ENCODE measurements around the gene APOC1.

DNA sequence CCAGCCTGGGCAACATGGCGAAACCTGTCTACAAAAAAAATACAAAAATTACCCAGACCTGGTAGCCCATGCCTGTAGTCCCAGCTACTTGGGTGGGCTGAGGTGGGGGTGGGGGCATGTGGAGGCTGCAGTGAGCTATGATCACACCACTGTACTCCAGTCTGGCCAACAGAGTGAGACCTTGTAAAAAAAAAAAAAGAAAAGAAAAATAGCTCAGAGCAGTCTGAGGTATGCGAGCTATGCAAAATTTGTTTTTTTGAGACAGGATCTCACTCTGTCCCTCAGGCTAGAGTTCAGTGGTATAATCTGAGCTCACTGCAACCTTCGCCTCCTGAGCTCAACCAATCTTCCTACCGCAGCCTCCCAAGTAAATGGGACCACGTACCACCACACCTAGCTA, 30.5 kb upstream of the APOC1 start:
- TF ChIP-seq, protein P1, sequence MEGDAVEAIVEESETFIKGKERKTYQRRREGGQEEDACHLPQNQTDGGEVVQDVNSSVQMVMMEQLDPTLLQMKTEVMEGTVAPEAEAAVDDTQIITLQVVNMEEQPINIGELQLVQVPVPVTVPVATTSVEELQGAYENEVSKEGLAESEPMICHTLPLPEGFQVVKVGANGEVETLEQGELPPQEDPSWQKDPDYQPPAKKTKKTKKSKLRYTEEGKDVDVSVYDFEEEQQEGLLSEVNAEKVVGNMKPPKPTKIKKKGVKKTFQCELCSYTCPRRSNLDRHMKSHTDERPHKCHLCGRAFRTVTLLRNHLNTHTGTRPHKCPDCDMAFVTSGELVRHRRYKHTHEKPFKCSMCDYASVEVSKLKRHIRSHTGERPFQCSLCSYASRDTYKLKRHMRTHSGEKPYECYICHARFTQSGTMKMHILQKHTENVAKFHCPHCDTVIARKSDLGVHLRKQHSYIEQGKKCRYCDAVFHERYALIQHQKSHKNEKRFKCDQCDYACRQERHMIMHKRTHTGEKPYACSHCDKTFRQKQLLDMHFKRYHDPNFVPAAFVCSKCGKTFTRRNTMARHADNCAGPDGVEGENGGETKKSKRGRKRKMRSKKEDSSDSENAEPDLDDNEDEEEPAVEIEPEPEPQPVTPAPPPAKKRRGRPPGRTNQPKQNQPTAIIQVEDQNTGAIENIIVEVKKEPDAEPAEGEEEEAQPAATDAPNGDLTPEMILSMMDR (IDR thresholded peaks at IDR 0.05; ENCODE audit: insufficient read depth, low read depth, low read length): no peak
- no peak for TF ChIP-seq EZH2 (IDR thresholded peaks at IDR 0.05; ENCODE audit: insufficient read depth, low read length)

Data from astrocyte (in vitro differentiated cells and primary cell).